Mucosa of rectum (tissue), 2 donors: ENCODE data around the gene CPNE1.
A peak's percentile ranks its signal among the peaks of the same experiment; 100 is the strongest.

ENCODE experiments used
- H3K27ac ChIP-seq, 2 donors: one replicate each; pipeline ENCODE4 v1.7.0; 2013; ENCODE audit warnings: inconsistent platforms in 2 of 2, low read depth in 2 of 2, low read length in 2 of 2
- H3K27me3 ChIP-seq, 2 donors: one replicate each; pipeline ENCODE4 v1.7.0; 2013; ENCODE audit warnings: low read length in 2 of 2; ENCODE audit not compliant: control insufficient read depth in 2 of 2, insufficient read depth in 2 of 2
- H3K36me3 ChIP-seq, 2 donors: one replicate each; pipeline ENCODE4 v1.7.0; 2013; ENCODE audit warnings: low read length in 2 of 2; ENCODE audit not compliant: control insufficient read depth in 2 of 2, insufficient read depth in 2 of 2
- H3K4me1 ChIP-seq, 2 donors: one replicate each; pipeline ENCODE4 v1.7.0; 2013; ENCODE audit warnings: low read length in 2 of 2, mild to moderate bottlenecking in 1 of 2; ENCODE audit not compliant: control insufficient read depth in 2 of 2, insufficient read depth in 2 of 2
- H3K4me3 ChIP-seq, 2 donors: one replicate each; pipeline ENCODE4 v1.7.0; 2013; ENCODE audit warnings: low read length in 2 of 2
- H3K9ac ChIP-seq, 2 donors: one replicate each; pipeline ENCODE4 v1.7.0; 2013; ENCODE audit warnings: low read length in 2 of 2, low read depth in 1 of 2, mild to moderate bottlenecking in 1 of 2
- H3K9me3 ChIP-seq, 2 donors: one replicate each; pipeline ENCODE4 v1.7.0; 2013; ENCODE audit warnings: low read length in 2 of 2; ENCODE audit not compliant: control insufficient read depth in 2 of 2
- donor health status: healthy.
- donor health status: Normal muscosa, but diverticular disease.

CPNE1 gene

GRCh38 chr20:35621560-35621946 lies 43.1 kb downstream of the CPNE1 start:
- H3K27ac ChIP-seq, result no peak overlapping the region
- no peaks in the 10 kb centered on the region for H3K27me3 ChIP-seq
- H3K4me3 ChIP-seq, result no peak overlapping the region
- H3K4me1 ChIP-seq, result peaks cover 24 to 28% of the 10 kb centered on the region in 2 donors
- no peaks in the 10 kb centered on the region for H3K9me3 ChIP-seq
- H3K9ac ChIP-seq, result no peak overlapping the region
- H3K36me3 ChIP-seq, result peaks cover 10 to 13% of the 10 kb centered on the region in 2 donors

DNA sequence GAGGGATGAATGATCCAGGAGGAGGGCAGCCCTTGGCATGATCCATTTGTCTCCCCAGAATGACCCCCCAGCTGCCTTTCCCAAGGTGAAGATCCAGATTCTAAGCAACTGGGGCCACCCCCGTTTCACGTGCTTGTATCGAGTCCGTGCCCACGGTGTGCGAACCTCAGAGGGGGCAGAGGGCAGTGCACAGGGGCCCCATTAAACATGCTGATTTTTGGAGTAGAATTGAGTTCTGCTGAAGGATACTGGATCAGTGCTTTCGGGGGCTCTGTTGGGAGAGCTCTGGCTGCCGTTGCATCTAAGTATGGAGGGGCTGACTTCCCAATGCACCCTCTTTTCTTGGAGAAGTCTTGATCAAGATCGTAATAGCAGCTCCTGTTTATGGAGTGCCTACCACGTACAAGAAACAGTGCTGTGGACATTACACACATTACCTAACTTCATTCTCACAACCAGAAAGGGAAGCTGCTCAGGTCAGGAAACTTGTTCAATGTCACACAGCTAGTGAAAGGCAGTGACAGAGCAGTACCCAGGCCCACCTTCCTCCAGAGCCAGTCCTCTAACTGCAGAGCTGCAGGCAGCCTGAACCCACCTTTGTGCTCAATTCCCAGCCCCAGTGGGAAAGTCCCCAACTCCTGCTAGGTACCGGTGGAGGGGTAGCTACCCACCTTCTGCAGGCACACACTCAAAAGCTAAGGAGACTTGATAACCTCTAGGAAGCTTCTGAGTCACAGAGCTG lies 43.7 kb downstream of the CPNE1 start:
- H3K27me3 ChIP-seq, result no peaks in the 10 kb centered on the region
- no peak overlapping the region for H3K4me3 ChIP-seq
- peaks cover 5 to 7% of the 10 kb centered on the region in 2 donors for H3K36me3 ChIP-seq
- no peaks in the 10 kb centered on the region for H3K9me3 ChIP-seq
- no peak overlapping the region for H3K9ac ChIP-seq
- H3K4me1 ChIP-seq, result peaks cover 25 to 28% of the 10 kb centered on the region in 2 donors
- H3K27ac ChIP-seq, result no peak overlapping the region

GRCh38 chr20:35619196-35620095 lies 45.3 kb downstream of the CPNE1 start:
- Histone ChIP-seq H3K4me1 (peaks cover 32% of the 10 kb centered on the region in 2 donors), H3K27me3 (no peaks in the 10 kb centered on the region), H3K9me3 (no peaks in the 10 kb centered on the region), H3K9ac (peak overlapping the region; percentile 32 to 34), H3K27ac (no peak overlapping the region), H3K4me3 (peak overlapping the region; percentile 68 to 72), H3K36me3 (no peaks in the 10 kb centered on the region)

GRCh38 chr20:35618263-35619131 lies 46.2 kb downstream of the CPNE1 start:
- no peak overlapping the region for H3K27ac ChIP-seq
- no peaks in the 10 kb centered on the region for H3K36me3 ChIP-seq
- peak overlapping the region; percentile 68 to 72 for H3K4me3 ChIP-seq
- no peaks in the 10 kb centered on the region for H3K27me3 ChIP-seq
- peak overlapping the region; percentile 47 to 57 for H3K9ac ChIP-seq
- H3K9me3 ChIP-seq, result no peaks in the 10 kb centered on the region
- H3K4me1 ChIP-seq, result peaks cover 34 to 36% of the 10 kb centered on the region in 2 donors

DNA sequence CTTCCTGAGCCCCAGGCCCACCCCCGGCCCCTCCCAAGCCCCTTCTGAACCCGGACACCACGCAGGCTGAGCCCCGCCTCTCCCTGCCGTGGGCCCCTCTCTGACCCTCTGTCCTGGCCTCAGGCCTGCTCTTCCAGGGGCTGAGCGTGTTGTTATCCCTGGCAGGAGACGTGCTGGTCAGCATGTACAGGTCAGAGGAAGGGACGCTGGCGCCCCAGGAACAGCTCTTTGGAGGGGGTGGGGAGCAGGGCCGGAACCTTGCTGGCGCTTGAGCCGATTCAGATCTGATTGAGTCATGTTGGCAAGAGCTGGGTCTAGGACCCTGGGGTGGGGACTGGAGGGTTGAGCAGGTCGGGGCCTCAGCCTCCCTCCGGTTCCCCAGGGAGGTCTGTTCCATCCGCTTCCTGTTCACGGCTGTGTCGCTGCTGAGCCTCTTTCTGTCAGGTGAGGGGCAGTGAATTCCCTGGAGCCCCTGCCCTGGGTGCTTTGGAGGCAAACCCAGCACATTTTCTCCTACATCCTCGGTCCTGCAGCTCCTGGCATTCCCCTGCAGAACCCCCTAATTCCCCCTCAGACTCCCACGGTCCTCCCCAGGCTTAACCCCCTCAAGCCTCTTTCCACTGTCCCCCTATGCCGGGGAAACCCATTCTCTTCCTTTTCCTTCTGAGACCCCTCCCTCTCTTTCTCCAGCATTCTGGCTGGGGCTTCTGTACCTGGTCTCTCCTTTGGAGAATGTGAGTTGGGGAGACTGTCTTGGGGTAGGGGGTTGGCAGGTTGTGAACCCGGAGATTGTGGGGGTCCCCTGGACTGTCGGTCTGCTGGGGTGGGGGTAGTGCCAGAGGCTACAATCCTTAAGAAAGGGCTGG lies 47.1 kb downstream of the CPNE1 start:
- Histone ChIP-seq H3K9me3 (no peaks in the 10 kb centered on the region), H3K4me1 (peaks cover 34 to 36% of the 10 kb centered on the region in 2 donors), H3K4me3 (peak overlapping the region; percentile 68 to 70), H3K27me3 (no peaks in the 10 kb centered on the region), H3K36me3 (no peaks in the 10 kb centered on the region), H3K27ac (peak overlapping the region; percentile 55 to 65), H3K9ac (peak overlapping the region; percentile 47 to 67)

GRCh38 chr20:35616465-35617396 lies 48.0 kb downstream of the CPNE1 start:
- Histone ChIP-seq H3K9me3 (no peaks in the 10 kb centered on the region), H3K4me3 (peak overlapping the region; percentile 68 to 70), H3K27ac (peak overlapping the region; percentile 55 to 65), H3K9ac (peak overlapping the region; percentile 38 to 67), H3K27me3 (no peaks in the 10 kb centered on the region), H3K36me3 (no peaks in the 10 kb centered on the region), H3K4me1 (peaks cover 34 to 36% of the 10 kb centered on the region in 2 donors)

- H3K4me3 ChIP-seq, result peak within 1 kb of the TSS; percentile 68 to 70
- H3K9me3 ChIP-seq, result no peaks in the 10 kb centered on the region
- peak within 1 kb of the TSS; percentile 87 to 91 for H3K27ac ChIP-seq
- peak within 1 kb of the TSS; percentile 72 to 83 for H3K9ac ChIP-seq
- no peaks in the 10 kb centered on the region for H3K36me3 ChIP-seq
- no peaks in the 10 kb centered on the region for H3K27me3 ChIP-seq
- peaks cover 34 to 36% of the 10 kb centered on the region in 2 donors for H3K4me1 ChIP-seq
Observed at GRCh38 chr20:35615667-35616464, 48.8 kb downstream of the CPNE1 start, which contains the start of gene SPAG4. Gene SPAG4 (plus strand): TSS chr20:35615829. CDS start chr20:35616004, 175 bp downstream.

- no peak overlapping the region for H3K4me3 ChIP-seq
- no peaks in the 10 kb centered on the region for H3K9me3 ChIP-seq
- H3K36me3 ChIP-seq, result no peaks in the 10 kb centered on the region
- no peak overlapping the region for H3K9ac ChIP-seq
- H3K27me3 ChIP-seq, result no peaks in the 10 kb centered on the region
- H3K4me1 ChIP-seq, result peaks cover 8 to 10% of the 10 kb centered on the region in 2 donors
- peak overlapping the region in 1 of 2 donors; percentile 5 for H3K27ac ChIP-seq
Observed at GRCh38 chr20:35611482-35611881, 53.2 kb downstream of the CPNE1 start.
